ENCODE measurements around the gene AR.

Gene AR

GRCh38 chrX:67732864-67733263, 189.0 kb downstream of the AR start:
- no peak for DNase-seq

DNA sequence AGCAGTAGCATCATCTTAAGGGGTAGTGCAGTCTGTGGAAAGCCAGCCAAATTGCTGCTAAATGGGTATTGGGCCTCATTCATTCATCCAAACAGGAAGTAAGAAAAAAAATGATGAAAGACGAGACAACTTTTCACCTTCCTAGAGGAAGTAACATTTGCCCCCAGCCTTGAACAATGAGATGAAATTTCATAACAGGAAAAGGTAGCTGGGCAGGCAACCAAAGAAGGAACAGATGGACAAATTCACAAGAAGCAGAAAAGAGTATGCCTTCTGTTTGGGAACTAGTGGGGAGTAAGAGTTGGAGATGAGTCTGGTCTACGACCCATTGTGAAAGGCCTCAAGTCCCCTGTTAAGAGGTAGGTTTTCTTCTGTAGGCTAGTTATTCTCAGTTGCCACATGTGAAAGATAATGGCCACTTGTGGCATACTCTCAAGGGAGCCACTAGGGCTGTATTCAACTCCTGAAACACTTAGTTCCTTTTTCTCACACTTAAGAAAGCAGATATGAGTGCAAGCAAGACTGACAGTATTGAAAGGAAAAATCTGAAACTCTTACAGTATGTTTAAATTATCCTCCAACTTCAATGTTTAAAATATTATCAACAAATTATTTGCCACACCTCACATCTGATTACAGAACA, 190.4 kb downstream of the AR start:
- DNase-seq, result peak; percentile 22

- DNase-seq, result no peak
Observed at GRCh38 chrX:67749536-67749935, 205.7 kb downstream of the AR start.

GRCh38 chrX:67750694-67751093, 206.9 kb downstream of the AR start:
- no peak for DNase-seq

GRCh38 chrX:67759018-67759417, 215.2 kb downstream of the AR start:
- no peak for DNase-seq

- no peak for DNase-seq
Observed at GRCh38 chrX:67777148-67777547, 233.3 kb downstream of the AR start.

DNA sequence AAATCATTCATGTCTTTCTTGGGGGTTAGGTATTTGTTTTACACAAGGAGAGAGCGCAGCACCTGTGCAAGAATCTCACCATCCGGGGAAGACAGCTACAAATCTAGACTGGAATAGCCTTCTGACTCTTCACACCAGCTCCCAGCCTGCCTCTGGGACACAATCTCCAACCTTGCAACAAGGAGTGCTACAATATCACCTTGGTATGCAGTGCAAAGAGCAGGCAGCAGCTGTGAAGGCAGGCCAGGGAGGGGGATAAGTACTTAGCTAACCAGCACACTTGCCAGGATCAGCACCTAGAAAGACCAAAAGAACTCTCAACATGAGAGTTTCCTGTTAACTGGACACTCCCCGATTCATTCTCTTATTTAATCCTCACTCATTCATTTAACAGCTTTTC, 235.3 kb downstream of the AR start:
- no peak for DNase-seq

Measured in SIG-M5 (cell line).